HG03066 (cell line): ENCODE measurements around the gene VAV2.

Experiments
- ATAC-seq: cut with Tn5 transposase; IDR thresholded peaks from one replicate; pipeline ENCODE4 v1.9.1; 2021; ENCODE audit warnings: low read depth; ENCODE audit not compliant: unreplicated experiment

VAV2 gene

DNA sequence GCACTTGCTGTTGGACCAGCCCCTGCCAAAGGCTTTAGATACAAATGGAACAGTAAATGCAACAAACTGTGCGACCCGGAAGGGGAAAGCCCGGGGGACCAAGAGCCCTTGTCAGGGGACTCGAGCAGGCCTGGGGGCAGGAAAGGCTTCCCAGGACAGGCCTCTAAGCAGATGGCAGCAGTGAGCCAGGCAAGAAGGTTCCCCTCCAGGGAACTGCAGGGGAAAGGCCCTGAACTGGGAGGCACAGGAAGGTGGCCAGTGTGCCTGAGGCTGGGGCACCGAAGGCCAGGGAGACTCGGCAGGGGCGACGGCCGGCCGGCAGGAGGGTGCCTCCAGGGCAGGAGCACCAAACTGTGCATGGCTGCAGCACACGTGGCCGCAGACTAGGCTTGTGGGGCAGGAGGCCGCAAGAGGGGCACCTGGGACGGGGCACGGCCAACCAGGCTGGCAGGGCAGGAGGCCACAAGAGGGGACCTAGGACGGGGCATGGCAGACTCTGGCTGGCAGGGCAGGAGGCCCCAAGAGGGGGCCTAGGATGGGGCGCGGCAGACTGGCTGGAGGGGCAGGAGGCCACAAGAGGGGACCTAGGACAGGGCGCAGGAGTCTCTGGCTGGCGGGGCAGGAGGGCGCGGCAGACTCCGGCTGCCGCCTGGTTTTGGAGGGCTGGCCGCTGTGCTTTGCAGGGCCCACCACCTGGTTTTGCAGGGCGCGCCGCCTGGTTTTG is 10.0 kb downstream of the VAV2 start:
- ATAC-seq, result no peak

DNA sequence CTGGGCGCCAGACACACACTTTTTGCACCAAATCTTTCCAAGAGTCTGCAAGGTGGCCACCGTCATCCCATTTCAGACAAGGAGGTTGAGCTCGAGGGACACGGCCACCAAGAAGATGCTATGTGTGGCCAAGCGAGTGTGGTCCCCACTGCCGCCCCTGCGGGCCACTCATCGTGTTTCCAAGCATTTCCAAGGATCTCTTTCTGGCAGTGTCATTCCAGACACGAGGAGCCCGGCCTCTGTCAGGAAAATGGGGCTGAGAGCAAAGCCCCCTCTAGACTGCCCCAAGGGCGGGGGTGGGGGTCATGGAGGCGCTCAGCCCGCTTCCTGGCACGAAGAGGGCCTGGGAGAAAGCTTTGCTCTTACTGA is 10.6 kb downstream of the VAV2 start:
- no peak for ATAC-seq

DNA sequence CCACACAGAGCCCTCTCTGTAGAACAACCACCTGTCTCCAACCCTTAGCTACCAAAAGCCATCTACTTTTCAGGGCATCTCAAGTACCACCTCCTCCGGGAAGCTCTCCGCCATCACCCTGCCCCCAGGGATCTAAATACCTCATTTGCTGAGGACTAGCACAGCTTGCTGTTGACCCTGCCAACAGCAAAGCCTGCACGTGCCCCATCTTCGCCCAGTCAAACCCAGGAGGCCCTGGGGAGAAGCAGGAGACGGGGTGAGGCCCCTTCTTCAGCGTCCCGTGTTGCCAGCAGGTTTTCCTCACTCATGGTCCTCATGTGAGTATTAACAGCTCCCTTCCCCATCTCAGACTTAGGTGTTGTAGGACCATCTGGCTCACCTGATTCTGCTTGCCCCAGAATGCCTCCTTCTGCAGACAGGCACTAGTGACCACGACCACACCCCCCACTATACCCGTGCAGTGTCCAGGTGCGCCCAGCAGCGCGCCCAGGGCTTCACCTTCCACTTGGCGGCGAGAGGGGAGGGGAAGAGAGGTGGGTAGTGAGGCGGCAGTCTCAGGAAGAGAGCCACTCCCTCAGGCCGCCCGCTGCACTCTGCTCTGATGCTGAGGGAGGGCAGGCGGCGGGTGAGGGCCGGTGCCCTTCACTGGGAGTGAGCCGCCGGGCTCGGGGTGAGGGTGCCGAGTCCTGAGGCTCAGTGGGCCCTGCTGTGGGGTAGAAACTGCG is 11.1 kb downstream of the VAV2 start:
- ATAC-seq, result no peak

DNA sequence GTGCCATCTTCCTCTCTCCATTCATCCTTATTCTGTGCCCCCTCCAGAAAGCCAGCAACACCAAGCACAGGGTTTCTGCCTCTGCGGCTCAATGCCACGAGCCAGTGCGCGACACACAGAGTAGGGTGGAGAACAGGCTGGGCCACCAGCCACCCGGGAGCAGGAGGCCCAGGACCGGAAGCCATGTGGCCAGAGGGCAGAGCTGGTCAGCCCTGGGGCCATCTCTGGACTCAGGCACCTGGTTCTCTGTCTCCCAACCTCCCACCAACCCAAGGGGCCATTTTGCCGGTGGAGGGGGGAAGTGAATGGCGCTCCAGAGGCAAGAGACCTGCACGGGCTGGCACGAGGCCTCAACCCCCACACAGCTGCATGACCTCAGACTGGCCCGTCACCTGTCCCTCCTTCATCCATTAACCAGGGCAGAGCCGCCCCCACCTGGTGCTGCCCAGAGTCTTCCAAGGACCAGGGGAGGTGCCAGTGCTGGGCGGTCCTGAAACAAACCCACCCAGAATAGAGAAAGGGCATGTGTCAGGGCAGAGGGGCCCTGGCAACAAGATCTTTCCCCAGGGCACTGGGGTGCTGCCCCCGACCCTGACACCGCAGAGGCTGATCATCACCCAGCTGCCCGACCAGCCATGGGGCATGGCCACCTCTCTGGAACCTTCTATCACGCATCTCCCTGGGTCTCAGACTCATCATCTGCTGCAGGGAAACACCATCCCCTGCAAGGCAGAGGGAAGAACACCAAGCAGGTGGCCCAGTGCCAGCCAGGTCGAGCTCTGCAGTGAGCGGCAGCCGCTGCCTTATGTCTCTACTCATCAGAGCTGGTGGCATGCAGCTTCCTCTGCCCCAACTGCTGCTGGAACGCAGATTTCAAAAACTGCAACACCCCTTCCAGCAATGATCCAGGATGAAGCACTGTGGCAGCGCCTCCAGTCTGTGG is 11.9 kb downstream of the VAV2 start:
- peak; percentile 33 for ATAC-seq

DNA sequence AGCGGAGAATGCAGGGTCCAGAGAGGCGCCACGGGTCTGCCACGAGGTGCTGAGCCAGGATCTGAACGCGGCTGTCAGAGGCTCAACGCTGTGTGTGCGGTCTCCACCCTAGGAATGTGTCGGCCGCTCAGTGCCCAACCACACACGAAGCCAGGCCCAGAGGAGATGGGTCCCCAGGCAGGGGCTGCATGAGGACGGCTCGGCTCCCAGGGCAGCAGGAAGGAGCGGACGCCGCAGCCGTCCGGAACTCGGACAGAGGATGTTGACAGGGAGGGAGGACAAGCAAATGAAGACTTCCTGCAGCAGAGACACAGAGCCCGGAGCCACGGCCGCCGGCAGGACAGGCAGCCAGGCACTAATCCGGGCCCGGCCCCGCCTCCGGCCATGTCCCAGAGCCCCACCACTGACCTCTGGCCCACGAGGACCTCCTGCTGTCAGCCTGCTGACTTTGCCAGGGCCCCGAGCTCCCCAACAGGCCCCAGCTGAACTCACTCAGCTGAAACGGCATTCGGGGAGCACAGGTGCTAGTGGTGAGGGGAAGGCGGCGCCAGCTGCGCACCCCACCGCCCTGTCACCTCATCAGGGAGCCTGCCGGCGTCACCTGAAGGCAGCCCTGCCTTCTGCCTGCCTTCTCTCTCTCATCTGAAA is 12.7 kb downstream of the VAV2 start:
- ATAC-seq, result peak; percentile 60

DNA sequence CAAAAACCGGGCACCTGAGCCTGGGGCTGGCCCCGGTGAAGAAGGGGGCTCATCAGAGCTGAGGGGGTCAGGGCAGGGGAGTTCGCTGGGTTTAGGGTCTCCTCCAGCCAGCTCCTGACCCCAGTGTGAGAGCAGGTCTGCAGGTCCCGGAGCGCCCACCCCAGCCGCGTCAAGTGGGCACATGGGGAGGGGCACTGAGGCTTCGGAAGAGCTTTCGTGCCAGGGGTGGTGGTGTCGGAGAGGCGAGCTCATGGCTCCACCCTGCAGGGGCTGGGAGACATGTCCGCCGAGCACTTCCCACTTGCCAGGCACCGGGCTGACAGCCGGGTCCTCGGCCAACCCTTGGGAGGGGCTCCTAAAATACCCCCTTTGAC is 13.2 kb downstream of the VAV2 start:
- ATAC-seq, result no peak

DNA sequence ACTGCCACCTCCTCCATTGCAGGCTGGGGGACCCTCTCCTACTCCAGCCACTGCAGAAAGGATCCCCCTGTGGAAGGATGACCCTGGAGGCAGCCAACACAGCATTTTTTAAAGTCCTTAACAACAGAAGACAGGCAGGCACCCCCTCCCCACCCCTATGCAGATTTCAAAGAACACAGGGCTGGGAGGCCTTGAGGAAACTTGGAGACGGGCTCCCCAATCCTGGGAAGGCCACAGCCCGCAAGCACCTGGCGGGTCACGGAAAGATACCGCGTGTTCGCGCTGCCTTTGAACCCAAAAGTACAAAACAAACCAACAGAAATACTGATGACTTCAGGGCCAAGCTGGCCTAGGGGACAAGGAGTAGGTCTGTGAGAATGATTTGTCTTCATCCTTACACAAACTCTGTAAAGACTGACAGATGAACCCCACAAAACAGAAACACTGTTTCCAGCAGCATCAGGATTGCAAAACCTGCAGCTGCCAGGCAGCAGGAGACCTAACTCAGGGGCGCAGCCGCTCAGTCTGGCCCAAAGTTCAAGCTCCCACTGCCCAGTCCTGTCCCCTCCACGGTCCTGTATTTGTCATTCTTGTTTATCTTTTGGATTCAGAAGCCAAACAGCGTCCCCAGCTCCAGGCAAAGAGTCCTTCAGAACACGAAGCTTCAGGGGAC is 13.8 kb downstream of the VAV2 start:
- ATAC-seq, result no peak

DNA sequence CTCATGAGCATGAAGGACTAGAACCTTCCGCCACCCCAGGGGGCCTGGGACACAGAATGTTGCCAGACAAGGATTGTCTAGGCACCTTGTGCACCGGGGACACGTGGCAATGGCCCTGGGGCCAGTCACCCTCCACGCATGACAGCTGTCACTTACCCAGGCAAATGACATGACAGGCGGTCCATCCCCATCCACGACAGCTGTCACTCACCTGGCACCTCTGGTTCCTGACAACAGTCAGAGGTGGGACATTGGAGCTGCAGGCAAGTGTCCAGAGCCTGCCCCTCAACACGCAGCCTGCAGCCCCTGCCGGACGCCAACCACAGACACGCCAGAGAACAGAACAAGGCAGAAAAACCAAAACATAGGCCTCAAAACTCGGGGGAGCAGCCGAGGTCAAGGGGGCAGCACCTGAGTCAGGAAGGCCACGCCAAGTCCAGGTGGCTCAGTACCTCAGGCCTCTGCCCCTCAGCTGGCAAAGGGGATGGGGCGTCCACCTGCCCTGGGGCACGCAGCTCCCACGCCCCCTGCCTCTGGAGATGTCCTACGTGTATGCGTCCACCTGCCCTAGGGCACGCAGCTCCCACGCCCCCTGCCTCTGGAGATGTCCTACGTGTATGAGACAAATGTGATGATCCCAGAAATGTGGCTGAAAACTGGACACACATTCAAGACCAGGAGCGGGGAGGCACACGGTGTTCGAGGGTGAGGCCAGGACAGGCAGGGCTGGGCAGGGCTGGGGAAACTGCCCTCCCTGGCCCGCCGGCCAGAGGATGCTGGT is 14.5 kb downstream of the VAV2 start:
- no peak for ATAC-seq

DNA sequence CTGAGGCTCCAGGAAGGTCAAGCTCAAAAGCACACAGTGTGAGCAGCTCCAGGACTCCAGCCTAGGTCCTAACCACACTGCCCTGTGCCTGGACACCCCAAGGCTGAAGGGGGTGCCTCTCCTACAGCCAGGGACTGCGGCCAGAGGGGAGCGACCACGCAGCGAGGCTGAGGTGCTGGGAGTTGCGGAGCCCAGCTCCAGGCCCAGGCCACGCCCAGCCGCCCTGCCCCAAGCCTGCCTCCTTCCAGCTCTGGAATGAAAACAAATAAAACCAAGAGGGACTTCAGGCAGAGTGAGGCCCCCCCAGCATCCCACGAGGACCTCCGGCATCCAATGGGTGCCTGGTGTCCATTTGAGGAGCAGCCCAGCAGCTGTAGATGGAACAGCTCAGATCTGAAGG is 15.2 kb downstream of the VAV2 start:
- ATAC-seq, result no peak

DNA sequence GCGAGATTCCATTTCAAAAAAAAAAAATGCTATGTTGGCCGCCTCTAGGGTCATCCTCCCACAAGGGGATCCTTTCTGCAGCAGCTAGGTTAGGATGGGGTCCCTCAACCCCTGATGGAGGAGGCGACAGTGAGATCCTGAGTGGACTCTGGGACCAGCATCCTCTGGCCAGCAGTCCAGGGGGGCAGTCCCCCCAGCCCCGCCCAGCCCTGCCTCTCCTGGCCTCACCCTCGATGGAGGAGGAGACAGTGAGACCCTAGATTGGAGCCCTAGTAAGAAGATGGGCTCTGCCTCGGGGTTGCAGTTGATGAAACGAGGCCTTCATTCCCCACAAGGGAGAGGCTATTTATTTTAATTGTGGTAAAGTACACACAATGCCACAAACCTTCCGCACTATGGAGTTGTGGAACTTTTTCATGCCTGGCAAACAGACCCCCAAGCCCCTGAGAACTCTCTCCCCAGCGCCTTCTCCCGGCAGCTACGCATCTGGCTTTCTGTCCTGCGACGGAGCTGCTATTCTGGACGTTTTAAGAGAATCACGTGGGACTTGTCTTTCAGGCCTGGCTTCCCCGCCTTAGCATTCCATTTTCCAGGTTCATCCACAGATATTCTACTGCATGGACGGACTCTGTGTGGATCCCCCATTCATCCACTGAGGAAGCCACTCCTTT is 15.8 kb downstream of the VAV2 start:
- ATAC-seq, result no peak

DNA sequence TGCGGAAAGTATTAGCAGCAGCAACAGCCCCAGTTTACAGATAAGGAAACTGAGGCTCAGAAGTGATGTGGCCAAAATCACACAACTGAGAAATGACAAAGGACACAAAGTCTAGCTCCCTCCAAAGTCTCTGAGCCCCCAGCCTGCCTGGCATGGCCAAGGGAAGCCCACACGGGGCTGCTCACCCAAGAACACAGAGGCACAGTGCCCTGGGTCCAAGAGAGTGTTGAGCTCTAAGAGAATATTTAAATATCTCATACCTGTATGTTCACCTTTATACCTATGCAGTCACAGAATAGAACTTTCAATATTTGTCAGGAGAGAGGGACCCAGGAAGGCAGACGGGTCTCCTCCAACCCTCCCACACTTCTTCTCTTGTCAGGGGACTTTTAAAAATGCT is 16.6 kb downstream of the VAV2 start:
- ATAC-seq, result no peak

DNA sequence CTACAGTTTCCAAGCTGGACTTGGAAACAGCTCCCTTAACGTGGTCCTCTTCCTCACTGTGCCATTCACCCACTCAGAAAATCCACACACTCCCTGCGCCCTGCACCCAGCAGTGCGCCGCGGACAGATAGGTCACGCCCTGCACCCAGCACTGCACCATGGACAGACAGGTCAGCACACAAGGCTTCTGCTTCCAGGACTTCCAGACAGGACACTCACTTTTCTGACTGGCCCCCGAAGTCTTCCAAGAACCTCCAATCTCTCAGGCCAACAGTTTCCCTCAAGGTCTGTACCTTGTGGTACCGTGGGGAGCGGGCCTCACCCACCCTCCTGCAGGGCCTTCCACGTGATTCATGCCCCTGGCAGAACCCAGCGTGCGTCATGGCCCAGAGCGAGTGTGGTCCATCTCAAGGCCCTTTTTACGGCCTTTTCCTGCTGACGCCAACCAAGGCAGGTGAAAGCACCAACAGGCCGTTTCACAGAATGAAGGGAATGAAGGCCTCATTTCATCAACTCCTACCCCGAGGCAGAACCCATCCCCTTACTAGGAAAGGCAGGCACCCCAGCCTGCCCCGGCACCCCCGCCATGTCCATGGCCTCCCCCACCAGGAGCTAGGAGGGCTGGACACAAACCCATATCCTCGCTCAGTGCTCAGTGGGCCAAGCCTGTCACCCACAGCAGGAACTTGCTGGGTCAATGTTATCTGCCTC is 17.3 kb downstream of the VAV2 start:
- no peak for ATAC-seq

DNA sequence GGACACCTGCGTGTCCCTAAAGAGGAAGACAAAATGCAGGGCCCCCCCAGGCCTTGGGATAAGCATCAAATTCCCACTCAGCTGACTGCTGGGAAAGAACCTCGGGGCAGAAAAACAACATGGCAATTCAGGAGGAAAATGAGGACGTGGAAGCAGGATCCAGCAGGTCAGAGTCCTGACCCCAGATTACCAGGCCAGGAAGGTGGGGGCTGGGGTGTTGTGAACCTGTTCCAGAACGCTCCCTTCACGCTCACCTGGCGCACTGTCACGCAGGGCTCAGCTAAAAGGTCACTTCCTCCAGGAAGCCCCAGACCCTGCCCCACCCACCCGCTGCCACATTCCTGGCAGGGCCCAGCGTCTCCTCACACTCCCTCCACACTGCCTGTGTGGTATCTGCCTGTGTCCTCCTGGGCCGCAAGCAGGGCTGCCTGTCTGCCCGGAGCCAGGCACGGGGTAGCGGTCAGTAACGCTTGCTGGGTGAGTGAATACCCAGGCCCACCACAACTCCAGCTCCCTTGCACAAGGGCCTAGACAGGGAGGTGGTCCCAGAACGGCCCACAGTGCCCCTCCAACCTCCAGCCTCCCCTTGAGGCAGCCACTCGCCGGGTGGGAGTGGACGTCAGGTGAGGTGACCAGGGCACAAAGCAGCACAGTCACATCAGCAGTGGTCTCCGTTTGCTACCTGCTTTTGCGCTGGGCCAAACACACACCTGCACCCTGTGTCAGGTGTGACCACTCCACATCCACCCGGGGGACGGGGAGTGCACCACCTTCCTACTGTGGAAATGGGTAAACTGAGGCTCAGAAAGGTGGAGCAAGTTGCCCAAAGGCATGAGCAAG is 18.1 kb downstream of the VAV2 start:
- no peak for ATAC-seq

DNA sequence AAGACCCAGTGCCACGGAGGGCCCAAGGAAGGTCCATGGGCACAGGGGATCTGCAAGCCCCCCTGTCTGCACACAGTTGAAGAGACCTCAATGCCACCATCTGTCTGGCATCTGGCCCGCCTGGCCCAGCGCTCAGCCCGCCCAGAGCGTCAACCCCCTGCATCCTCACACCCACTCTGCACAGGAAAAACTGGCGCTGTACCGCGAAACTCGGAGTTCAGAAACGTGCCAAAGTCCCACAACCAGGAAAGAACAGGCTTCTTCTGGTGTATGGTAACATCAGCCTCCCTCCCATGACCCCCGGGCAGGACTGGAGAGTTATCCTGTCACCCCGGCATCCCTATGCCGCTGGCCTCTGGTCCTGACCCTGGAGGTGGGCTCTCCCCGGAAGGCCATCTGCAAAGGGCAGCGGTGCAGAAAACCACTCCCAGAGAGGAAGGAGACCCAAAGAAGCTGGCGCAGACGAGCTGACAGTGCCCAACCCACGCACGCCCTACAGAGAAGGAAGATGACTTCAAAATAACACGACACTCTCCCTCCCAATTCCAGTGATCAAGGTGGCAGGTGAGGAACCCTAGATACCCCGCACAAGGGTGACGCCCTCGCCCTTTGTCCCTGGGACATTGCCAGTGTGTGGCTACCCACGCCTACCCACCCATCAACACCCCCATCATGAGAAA is 18.9 kb downstream of the VAV2 start:
- no peak for ATAC-seq

DNA sequence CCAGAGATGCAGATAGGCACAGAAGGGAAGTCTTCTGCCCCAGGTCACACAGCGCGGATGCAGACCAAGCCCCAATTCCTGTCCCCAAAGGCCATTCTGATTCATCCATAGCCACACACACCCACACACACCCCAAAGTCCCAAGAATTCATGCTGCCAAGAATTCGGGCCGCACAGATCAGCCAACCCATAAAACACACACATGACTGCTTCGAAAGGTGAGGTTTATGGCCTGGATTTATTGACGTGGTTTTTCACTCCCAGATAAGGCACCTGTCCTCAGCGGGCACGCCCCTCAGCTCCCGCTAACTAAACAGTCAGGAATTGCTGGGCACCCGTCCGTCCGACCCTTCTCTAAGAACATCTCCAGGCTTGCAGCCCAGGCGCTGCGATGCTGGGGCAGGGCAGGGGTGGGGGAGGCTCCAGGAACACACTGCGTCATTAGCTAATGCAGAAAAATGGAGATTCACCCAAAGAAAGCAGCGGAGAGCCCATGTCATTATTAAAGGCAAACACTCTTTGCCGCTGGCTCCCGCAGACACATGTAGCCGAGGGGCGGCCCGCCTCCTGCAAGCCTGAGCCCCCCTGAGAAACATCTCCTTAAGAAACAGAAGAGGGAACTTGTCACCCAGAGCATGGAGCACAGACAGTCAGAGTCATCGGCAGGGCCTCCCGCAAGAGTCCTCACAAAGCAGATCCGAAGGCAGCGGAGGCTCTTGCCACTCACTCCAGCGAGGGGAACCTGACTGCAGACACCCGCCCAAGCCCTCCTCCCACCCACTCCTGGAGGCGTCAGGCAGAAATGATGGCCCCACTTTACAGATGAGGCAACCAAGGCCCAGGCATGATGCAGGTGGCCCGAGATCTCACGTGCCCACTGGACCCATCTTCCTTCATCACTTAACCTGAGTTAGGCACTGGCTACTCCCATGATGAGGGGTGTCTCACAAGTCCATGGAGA is 19.9 kb downstream of the VAV2 start:
- ATAC-seq, result no peak
